ENCODE data around the gene CCNL2.
"Not testable (repeated sequence)": the region's sequence is repeated elsewhere in the genome, so short reads cannot be mapped to it uniquely, and the experiment has no call there.

CCNL2 gene

GRCh38 chr1:1373051-1373814 is 25.9 kb downstream of the CCNL2 start:
- DNase-seq = no peak

GRCh38 chr1:1371746-1372711 is 27.1 kb downstream of the CCNL2 start:
- DNase-seq = peak in 5 of 14 donors; percentile 15 to 49 (median 20)

- DNase-seq = no peak
These were observed 27.8 kb downstream of the CCNL2 start for GRCh38 chr1:1371364-1371745.

- DNase-seq = no peak
These were observed 28.3 kb downstream of the CCNL2 start for GRCh38 chr1:1370771-1371300.

GRCh38 chr1:1370094-1370493 is 29.0 kb downstream of the CCNL2 start:
- DNase-seq = not testable (repeated sequence)

- no peak for DNase-seq
These were observed 31.8 kb downstream of the CCNL2 start for GRCh38 chr1:1367315-1367714.

- no peak for DNase-seq
These were observed 32.5 kb downstream of the CCNL2 start for GRCh38 chr1:1366699-1367066.

GRCh38 chr1:1365875-1366698 is 33.0 kb downstream of the CCNL2 start:
- DNase-seq = no peak

GRCh38 chr1:1364266-1364665 is 34.9 kb downstream of the CCNL2 start:
- no peak for DNase-seq

GRCh38 chr1:1361982-1362423 is 37.1 kb downstream of the CCNL2 start:
- DNase-seq = no peak

- DNase-seq = no peak
These were observed 37.7 kb downstream of the CCNL2 start for GRCh38 chr1:1361233-1361981.

GRCh38 chr1:1360506-1361169 is 38.5 kb downstream of the CCNL2 start:
- DNase-seq = peak in 3 of 14 donors; percentile 28 to 84 (median 32)

- no peak for DNase-seq
These were observed 39.3 kb downstream of the CCNL2 start for GRCh38 chr1:1359664-1360468.

- no peak for DNase-seq
These were observed 39.8 kb downstream of the CCNL2 start for GRCh38 chr1:1359308-1359663.

GRCh38 chr1:1358433-1359271 is 40.5 kb downstream of the CCNL2 start, which contains the start of gene MXRA8:
TSS of gene MXRA8 (minus strand) at chr1:1358555. CDS start at chr1:1358504, 51 bp downstream.
- DNase-seq = peak in 7 of 14 donors; percentile 15 to 73 (median 31)

GRCh38 chr1:1357871-1358432 is 41.2 kb downstream of the CCNL2 start:
- DNase-seq = peak in 1 of 14 donors; percentile 65

GRCh38 chr1:1356796-1357401 is 42.2 kb downstream of the CCNL2 start:
- no peak for DNase-seq

- DNase-seq = no peak
These were observed 42.9 kb downstream of the CCNL2 start for GRCh38 chr1:1356166-1356795.

Data from C1 segment of cervical spinal cord (tissue), 14 donors.